GM21526 (cell line): Measurements from ENCODE around the gene BAIAP2.
A peak's percentile ranks its signal among the peaks of the same experiment; 100 is the strongest.

ENCODE experiments used
- ATAC-seq: cut with Tn5 transposase; IDR thresholded peaks from one replicate; pipeline ENCODE4 v1.9.1; 2021; ENCODE audit warnings: moderate library complexity; ENCODE audit not compliant: unreplicated experiment, low FRiP score

BAIAP2 gene

GRCh38 chr17:81100668-81101067 lies 65.7 kb downstream of the BAIAP2 start:
- no peak for ATAC-seq

GRCh38 chr17:81101614-81102306 lies 66.8 kb downstream of the BAIAP2 start:
- ATAC-seq, result peak; percentile 77

- ATAC-seq, result no peak
These were observed 67.4 kb downstream of the BAIAP2 start for GRCh38 chr17:81102352-81102751.

DNA sequence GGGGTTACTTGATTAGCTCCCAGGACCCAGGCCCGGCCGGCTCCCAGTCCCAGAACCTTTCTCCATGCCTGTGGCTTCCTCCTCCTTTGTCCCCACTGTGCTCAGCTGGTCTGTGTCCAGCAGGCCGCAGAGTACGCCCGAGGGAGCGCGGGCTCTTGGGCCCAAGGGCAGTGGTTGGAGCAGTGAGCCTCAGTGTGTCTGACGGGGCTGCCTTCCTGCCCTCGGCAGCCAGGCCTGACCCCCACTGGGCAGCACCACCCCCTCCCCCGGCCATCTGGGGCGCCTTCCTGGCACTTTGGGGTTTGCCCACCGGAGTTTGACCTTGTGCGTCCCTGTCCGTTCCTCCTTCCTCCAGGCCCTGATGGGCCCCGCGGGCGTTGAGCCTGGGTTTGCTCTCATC lies 67.9 kb downstream of the BAIAP2 start:
- ATAC-seq, result no peak

DNA sequence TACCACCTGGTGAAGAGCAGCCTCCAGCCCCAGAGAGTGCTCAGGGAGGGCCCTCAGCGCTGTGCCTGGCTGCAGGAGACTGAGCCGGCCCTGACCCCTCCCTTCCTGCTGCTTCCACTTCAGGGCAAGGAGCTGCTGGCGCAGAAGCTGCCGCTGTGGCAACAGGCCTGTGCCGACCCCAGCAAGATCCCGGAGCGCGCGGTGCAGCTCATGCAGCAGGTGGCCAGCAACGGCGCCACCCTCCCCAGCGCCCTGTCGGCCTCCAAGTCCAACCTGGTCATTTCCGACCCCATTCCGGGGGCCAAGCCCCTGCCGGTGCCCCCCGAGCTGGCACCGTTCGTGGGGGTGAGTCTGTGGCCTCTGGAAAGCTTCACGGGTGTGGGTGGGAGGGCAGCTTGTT lies 68.4 kb downstream of the BAIAP2 start:
- no peak for ATAC-seq

DNA sequence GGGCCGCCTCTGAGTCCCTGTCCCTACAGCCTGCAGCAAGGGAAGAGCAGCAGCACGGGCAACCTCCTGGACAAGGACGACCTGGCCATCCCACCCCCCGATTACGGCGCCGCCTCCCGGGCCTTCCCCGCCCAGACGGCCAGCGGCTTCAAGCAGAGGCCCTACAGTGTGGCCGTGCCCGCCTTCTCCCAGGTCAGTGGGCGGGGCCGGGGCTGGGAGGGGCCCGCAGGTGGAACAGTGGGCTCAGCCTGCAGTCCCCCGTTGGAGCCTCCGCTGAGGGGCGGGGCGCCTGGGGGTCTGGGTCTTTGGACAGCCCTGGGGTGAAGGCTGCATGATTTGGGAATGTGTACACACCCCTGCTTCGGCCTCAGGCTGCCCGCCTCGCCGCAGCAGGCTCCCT lies 71.8 kb downstream of the BAIAP2 start:
- no peak for ATAC-seq

DNA sequence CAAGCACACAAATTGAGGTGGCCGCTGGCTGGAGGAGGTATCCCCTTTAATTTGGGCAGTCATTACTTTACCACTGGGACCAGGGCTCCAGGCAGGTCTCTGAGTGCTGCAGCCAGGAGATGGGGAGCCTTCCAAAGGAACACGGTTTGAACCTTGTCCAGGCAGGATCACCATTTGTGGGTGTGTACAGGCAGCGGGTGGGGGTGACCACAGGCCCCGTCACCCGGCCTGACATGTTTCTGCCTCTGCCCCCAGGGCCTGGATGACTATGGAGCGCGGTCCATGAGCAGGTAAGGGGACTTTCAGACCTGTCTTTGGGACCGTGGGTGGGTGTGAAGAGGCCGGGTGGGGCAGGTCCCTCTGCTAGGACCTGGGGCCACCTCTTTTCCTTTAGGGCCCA lies 73.3 kb downstream of the BAIAP2 start:
- ATAC-seq, result no peak

- no peak for ATAC-seq
These were observed 75.0 kb downstream of the BAIAP2 start for GRCh38 chr17:81109957-81110356.

GRCh38 chr17:81110488-81111040 lies 75.6 kb downstream of the BAIAP2 start:
- no peak for ATAC-seq

DNA sequence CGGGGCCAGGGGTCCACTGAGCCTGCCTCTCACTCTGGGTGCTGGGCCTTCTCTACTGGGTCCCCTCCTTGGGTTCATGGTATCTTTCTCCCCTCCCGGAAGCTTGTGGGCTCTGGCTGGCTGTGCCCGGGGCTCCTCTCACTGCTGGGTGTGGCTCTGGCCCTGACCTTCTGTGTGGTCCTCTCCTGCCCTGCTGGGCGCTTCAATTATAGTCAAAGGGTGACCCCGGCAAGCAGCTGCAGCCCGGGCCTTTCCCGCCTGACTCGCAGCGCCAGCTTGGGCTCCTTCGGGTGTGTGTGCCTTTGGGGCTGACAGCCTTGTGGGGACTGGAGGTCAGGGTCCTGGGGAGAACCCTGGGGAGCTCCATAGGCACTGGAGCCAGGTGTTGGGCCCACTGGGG lies 76.1 kb downstream of the BAIAP2 start:
- no peak for ATAC-seq

DNA sequence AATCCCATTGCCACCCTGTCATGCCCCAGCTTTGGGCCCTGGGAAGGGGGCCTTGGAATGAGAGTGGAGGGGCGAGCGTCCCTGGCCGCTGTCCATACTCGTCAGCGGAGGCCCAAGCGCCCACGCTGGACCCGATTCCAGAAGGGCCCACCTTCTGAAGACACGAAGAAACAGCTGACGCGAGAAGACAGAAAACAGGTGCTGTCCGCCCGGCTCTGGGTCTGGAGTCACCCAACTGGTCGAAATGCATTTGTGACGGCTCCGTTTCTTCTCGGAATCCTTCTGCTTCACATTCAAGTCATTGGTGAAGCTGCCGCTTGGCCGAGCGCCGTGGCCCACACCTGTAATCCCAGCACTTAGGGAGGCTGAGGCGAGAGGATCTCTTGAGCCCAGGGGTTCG lies 77.5 kb downstream of the BAIAP2 start:
- ATAC-seq, result no peak

- no peak for ATAC-seq
These were observed 78.3 kb downstream of the BAIAP2 start for GRCh38 chr17:81113158-81113724.

DNA sequence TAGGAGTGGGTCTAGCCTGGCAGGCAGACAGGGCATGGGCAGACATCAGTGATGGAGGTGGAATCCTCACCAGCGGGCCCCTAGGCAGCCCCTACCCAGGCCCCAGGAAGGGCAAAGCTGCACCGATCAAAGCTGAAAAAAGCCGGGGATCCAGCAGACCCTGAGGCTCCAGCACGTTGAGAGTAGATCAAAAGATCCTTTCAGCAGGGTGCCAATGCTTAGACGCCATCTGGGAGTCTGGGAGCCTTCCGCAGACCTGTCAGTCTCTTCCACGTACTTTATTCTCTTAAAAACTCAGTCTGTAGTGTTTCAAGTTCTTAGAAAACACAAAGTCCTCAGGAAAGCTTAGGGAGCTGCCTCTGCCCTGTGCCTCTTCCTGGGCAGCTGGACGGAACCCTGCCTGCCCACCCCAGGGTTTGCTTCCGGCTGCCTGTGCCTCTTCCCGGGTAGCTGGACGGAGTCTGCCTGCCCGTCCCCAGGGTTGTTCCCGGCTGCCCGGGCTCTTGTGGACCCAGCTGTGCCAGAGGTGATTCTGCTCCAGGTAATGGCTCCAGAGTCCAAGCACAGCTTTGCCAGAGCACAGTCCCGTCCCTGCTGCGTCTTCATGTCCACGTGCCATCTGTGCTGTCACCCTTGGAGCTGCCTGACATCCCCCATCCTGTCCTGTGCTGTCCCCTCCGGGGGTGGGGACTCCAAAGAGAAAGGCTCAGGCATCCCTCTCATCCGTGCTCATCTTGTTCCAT lies 79.6 kb downstream of the BAIAP2 start:
- no peak for ATAC-seq

GRCh38 chr17:81115219-81115618 lies 80.3 kb downstream of the BAIAP2 start:
- ATAC-seq, result no peak

- no peak for ATAC-seq
These were observed 81.0 kb downstream of the BAIAP2 start for GRCh38 chr17:81115749-81116464.

DNA sequence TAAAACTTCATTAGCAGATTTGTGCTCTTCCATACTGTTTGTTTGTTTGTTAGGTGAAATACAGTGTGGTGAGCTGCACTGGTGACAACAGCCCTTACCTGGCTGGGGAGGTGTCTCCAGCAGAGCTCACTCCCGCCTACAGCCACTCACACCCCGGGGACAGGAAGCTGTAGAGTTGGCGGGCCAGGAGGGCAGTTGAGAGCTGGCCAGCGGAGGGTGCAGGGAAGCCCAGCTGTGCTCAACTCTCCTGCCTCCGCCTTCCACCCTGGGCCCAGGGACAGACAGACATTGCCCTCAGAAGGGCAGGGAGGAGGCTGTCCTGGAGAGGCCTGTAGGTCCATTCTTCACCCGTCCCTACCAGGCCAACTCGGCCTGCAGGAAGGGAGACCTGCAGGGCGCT lies 81.8 kb downstream of the BAIAP2 start:
- no peak for ATAC-seq

DNA sequence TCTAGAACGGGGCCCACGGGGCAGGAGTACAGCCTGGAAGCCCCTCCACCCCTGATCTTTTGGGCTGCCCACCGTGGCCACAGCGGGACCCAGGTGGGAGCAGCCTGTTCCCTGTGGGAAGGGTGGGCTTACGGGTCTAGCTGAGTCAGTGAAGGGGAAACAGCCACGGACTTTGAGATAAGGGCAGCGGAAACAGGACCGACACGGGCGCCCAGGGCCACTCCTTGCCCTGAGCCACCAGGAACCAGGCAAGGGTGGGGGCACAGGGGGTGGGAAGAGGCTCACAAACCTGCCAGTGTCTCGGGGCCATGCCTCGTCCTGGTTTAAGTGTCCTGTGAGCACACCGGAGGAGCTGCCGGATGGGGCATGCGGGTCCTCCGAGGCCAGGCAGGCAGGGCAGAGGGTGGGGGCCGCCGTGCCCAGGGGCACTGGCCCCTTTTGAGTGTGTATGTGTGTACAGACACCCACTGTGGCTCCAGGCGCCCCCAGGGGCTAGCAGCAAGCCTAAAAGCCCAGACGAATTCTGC lies 82.8 kb downstream of the BAIAP2 start:
- no peak for ATAC-seq

DNA sequence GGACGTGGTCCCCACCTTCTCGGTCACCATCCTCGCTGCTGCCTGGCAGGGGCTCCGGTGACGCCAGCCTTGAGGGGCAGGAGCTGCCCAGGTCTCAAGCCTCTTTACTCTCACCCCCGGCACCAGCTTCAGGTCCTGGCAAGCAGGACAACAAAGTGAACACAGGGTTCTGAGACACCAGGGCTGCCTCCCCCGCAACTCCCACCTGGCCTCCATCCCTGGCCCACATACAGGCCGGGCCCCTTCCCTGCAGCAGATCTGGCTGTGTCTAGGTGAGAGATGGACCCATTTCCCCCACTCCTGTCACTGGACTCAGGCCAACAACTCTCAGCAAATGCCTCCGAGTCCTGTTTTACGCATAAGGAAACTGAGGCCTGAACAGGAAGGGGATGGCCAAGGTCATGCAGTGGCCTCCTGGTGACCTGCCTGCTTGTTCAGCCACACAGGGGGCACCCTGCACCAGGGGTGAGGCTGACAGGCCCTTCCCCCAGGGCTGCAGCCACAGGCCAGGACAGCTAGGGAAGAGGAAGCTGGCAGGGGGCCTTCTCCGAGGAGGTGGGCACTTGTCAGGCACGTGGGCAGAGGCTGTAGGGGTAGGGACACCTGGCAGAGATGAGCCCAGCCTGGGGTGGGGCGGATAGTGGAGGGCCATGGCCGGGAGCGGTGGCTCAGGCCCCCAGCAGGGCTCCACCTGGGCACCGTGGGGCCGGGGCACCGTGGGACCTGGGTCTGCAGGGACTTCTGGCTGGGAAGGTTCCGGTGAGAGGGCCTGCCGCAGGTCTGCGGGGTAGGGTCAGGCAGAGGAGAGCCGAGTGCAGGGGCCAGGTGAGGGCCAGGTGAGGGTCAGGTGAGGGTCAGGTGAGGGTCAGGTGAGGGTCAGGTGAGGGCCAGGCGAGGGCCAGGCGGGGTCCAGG lies 83.6 kb downstream of the BAIAP2 start:
- ATAC-seq, result no peak

GRCh38 chr17:81119223-81120148 lies 84.5 kb downstream of the BAIAP2 start:
- no peak for ATAC-seq
